ENCODE results near the gene HIGD2A. TPM values are rescaled to one million over a fixed set of nuclear protein-coding genes. Genes with fewer than 3 reads are reported as not detected.

Gene HIGD2A
- total RNA-seq, 1 donor from 2014 or later, result 74.6 TPM

GRCh38 chr5:176391479-176391878 is 2.9 kb downstream of the HIGD2A start:
- peaks cover 20% of the 10 kb centered on the region for H3K4me1 Mint-ChIP-seq (ENCODE audit: low read depth)
- H3K27me3 Mint-ChIP-seq (ENCODE audit: low read depth), result no peaks in the 10 kb centered on the region
- H3K9me3 Mint-ChIP-seq (ENCODE audit: low read depth), result no peaks in the 10 kb centered on the region
- H3K36me3 Mint-ChIP-seq (ENCODE audit: low read depth), result peaks cover 11% of the 10 kb centered on the region
- no peak overlapping the region for H3K27ac Mint-ChIP-seq (ENCODE audit: unreplicated experiment)
- TF ChIP-seq CTCF (IDR thresholded peaks at IDR 0.05), result no peak
- DNase-seq (ENCODE audit: low spot score), result no peak
- H3K4me3 Mint-ChIP-seq (ENCODE audit: unreplicated experiment), result no peak overlapping the region

- no peak for TF ChIP-seq CTCF (IDR thresholded peaks at IDR 0.05)
- Mint-ChIP-seq H3K36me3 (ENCODE audit: low read depth) (peaks cover 14% of the 10 kb centered on the region), H3K4me1 (ENCODE audit: low read depth) (peaks cover 15% of the 10 kb centered on the region), H3K9me3 (ENCODE audit: low read depth) (no peaks in the 10 kb centered on the region), H3K27ac (ENCODE audit: unreplicated experiment) (no peak overlapping the region), H3K4me3 (ENCODE audit: unreplicated experiment) (no peak overlapping the region), H3K27me3 (ENCODE audit: low read depth) (no peaks in the 10 kb centered on the region)
- no peak for DNase-seq (ENCODE audit: low spot score)
Observed at GRCh38 chr5:176391999-176392398, 3.4 kb downstream of the HIGD2A start.

- no peak overlapping the region for H3K27ac Mint-ChIP-seq (ENCODE audit: unreplicated experiment)
- H3K9me3 Mint-ChIP-seq (ENCODE audit: low read depth), result no peaks in the 10 kb centered on the region
- no peaks in the 10 kb centered on the region for H3K27me3 Mint-ChIP-seq (ENCODE audit: low read depth)
- H3K4me3 Mint-ChIP-seq (ENCODE audit: unreplicated experiment), result no peak overlapping the region
- DNase-seq (ENCODE audit: low spot score), result no peak
- peaks cover 10% of the 10 kb centered on the region for H3K4me1 Mint-ChIP-seq (ENCODE audit: low read depth)
- no peak for TF ChIP-seq CTCF (IDR thresholded peaks at IDR 0.05)
- peaks cover 15% of the 10 kb centered on the region for H3K36me3 Mint-ChIP-seq (ENCODE audit: low read depth)
Observed at GRCh38 chr5:176392526-176392925, 4.0 kb downstream of the HIGD2A start.

- H3K4me3 Mint-ChIP-seq (ENCODE audit: unreplicated experiment), result no peak overlapping the region
- H3K36me3 Mint-ChIP-seq (ENCODE audit: low read depth), result peaks cover 18% of the 10 kb centered on the region
- no peak for TF ChIP-seq CTCF (IDR thresholded peaks at IDR 0.05)
- H3K9me3 Mint-ChIP-seq (ENCODE audit: low read depth), result no peaks in the 10 kb centered on the region
- no peak for DNase-seq (ENCODE audit: low spot score)
- no peaks in the 10 kb centered on the region for H3K27me3 Mint-ChIP-seq (ENCODE audit: low read depth)
- peaks cover 5% of the 10 kb centered on the region for H3K4me1 Mint-ChIP-seq (ENCODE audit: low read depth)
- no peak overlapping the region for H3K27ac Mint-ChIP-seq (ENCODE audit: unreplicated experiment)
Observed at GRCh38 chr5:176394096-176394495, 5.5 kb downstream of the HIGD2A start.

- no peak for TF ChIP-seq CTCF (IDR thresholded peaks at IDR 0.05)
- H3K36me3 Mint-ChIP-seq (ENCODE audit: low read depth), result peaks cover 18% of the 10 kb centered on the region
- no peak overlapping the region for H3K27ac Mint-ChIP-seq (ENCODE audit: unreplicated experiment)
- H3K9me3 Mint-ChIP-seq (ENCODE audit: low read depth), result no peaks in the 10 kb centered on the region
- DNase-seq (ENCODE audit: low spot score), result no peak
- no peak overlapping the region for H3K4me3 Mint-ChIP-seq (ENCODE audit: unreplicated experiment)
- H3K27me3 Mint-ChIP-seq (ENCODE audit: low read depth), result no peaks in the 10 kb centered on the region
- no peaks in the 10 kb centered on the region for H3K4me1 Mint-ChIP-seq (ENCODE audit: low read depth)
Observed at GRCh38 chr5:176394881-176395675, 6.5 kb downstream of the HIGD2A start.

All from chondrocyte (in vitro differentiated cells).